Liver (tissue), 9 donors: ENCODE data around the gene SCPEP1. TPM values are rescaled to one million over a fixed set of nuclear protein-coding genes. Genes with fewer than 3 reads are reported as not detected.

Source experiments
- DNase-seq: peaks from one replicate; pipeline ENCODE4 v3.0.0-alpha.2; 2017; ENCODE audit warnings: low spot score
- H3K27ac ChIP-seq, 2 donors: one replicate each; pipeline ENCODE4 v1.7.0; 2013; ENCODE audit warnings: inconsistent platforms in 2 of 2, low read length in 2 of 2, control low read depth in 1 of 2, low read depth in 1 of 2, mild to moderate bottlenecking in 1 of 2
- H3K27me3 ChIP-seq, 4 donors: one replicate each; pipeline versions ENCODE4 v1.6.1 to v1.7.0; 2013; ENCODE audit warnings: low read length in 3 of 4, inconsistent platforms in 1 of 4, mild to moderate bottlenecking in 1 of 4, moderate library complexity in 1 of 4; ENCODE audit not compliant: control insufficient read depth in 4 of 4, insufficient read depth in 4 of 4
- H3K36me3 ChIP-seq, 4 donors: one replicate each; pipeline versions ENCODE4 v1.6.1 to v1.7.0; 2013; ENCODE audit warnings: low read length in 3 of 4, mild to moderate bottlenecking in 3 of 4, low read depth in 1 of 4, moderate library complexity in 1 of 4; ENCODE audit not compliant: control insufficient read depth in 4 of 4, insufficient read depth in 3 of 4
- H3K4me1 ChIP-seq, 4 donors: one replicate each; pipeline versions ENCODE4 v1.6.1 to v1.7.0; 2013; ENCODE audit warnings: low read length in 3 of 4, mild to moderate bottlenecking in 3 of 4, moderate library complexity in 1 of 4; ENCODE audit not compliant: control insufficient read depth in 4 of 4, insufficient read depth in 4 of 4
- H3K4me3 ChIP-seq, 3 donors: one replicate each; pipeline versions ENCODE4 v1.6.1 to v1.7.0; 2013; ENCODE audit warnings: low read length in 3 of 3, control low read depth in 1 of 3, low read depth in 1 of 3, mild to moderate bottlenecking in 1 of 3
- H3K9ac ChIP-seq, 2 donors: one replicate each; pipeline ENCODE4 v1.7.0; 2013; ENCODE audit warnings: low read length in 2 of 2, mild to moderate bottlenecking in 2 of 2, moderate library complexity in 2 of 2, control low read depth in 1 of 2, low read depth in 1 of 2
- H3K9me3 ChIP-seq, 4 donors: one replicate each; pipeline versions ENCODE4 v1.6.1 to v1.7.0; 2013; ENCODE audit warnings: low read length in 3 of 4; ENCODE audit not compliant: control insufficient read depth in 4 of 4
- ATF3 ChIP-seq: IDR thresholded peaks from 2 replicates; pipeline ENCODE4 v1.6.1; 2016; ENCODE audit warnings: antibody characterized with exemption
- CTCF ChIP-seq: fragments of 150-350 bp; IDR thresholded peaks from 2 replicates; pipeline ENCODE4 v1.5.1; 2017; ENCODE audit warnings: improper control_type of control experiment, low read depth, low read length; ENCODE audit not compliant: missing input control
- EGR1 ChIP-seq, 2 donors: IDR thresholded peaks; 2 replicates each; pipeline ENCODE4 v1.6.1; 2016 to 2018; ENCODE audit warnings: antibody characterized with exemption in 2 of 2, low read depth in 2 of 2
- FOXA1 ChIP-seq: IDR thresholded peaks from 2 replicates; pipeline ENCODE4 v1.6.1; 2016; ENCODE audit warnings: antibody characterized with exemption
- FOXA2 ChIP-seq: IDR thresholded peaks from 2 replicates; pipeline ENCODE4 v1.6.1; 2016; ENCODE audit warnings: antibody characterized with exemption
- HNF4G ChIP-seq: IDR thresholded peaks from 2 replicates; pipeline ENCODE4 v1.6.1; 2016; ENCODE audit warnings: antibody characterized with exemption
- JUND ChIP-seq, 2 donors: IDR thresholded peaks; 2 replicates each; pipeline ENCODE4 v1.6.1; 2016; ENCODE audit warnings: antibody characterized with exemption in 2 of 2
- MAX ChIP-seq: IDR thresholded peaks from 2 replicates; pipeline ENCODE4 v1.6.1; 2016; ENCODE audit warnings: antibody characterized with exemption
- NR2F2 ChIP-seq: IDR thresholded peaks from 2 replicates; pipeline ENCODE4 v1.6.1; 2016; ENCODE audit warnings: antibody characterized with exemption
- RAD21 ChIP-seq, 2 donors: IDR thresholded peaks; 2 replicates each; pipeline ENCODE4 v1.6.1; 2016; ENCODE audit warnings: antibody characterized with exemption in 2 of 2, mild to moderate bottlenecking in 2 of 2
- REST ChIP-seq: IDR thresholded peaks from 2 replicates; pipeline ENCODE4 v1.6.1; 2016; ENCODE audit warnings: antibody characterized with exemption, mild to moderate bottlenecking
- RXRA ChIP-seq, 2 donors: IDR thresholded peaks; 2 replicates each; pipeline ENCODE4 v1.6.1; 2017 to 2018; ENCODE audit warnings: antibody characterized with exemption in 2 of 2, mild to moderate bottlenecking in 1 of 2
- TAF1 ChIP-seq: conservative IDR thresholded peaks from 2 replicates; pipeline ENCODE4 v1.6.1; 2016; ENCODE audit warnings: antibody characterized with exemption, mild to moderate bottlenecking
- YY1 ChIP-seq: IDR thresholded peaks from 2 replicates; pipeline ENCODE4 v1.6.1; 2016; ENCODE audit warnings: antibody characterized with exemption, mild to moderate bottlenecking
- WGBS: extraction: QIAGEN DNeasy Blood & Tissue Kit; methylation state at CpG from one replicate; pipeline ENCODE4 v1.1.7; 2013; 5-methylcytosine and 5-hydroxymethylcytosine counted together
- polyA plus RNA-seq, 2 donors: library from polyadenylated mRNA; stranded (reverse) in 1 of 2; unstranded in 1 of 2; fragments of 200-250 nt in 1 of 2; fragments of >200 nt in 1 of 2; fragmentation: Nextera tagmentation in 1 of 2; extraction: Ambion mirVana in 1 of 2; gene quantifications; one replicate each; pipeline versions ENCODE4 v1.2.1 to v1.2.3, GENCODE V29; 2013 to 2015
- total RNA-seq, 2 donors: library from RNA; depleted of rRNA; stranded (reverse); fragments of >200 nt; gene quantifications; one replicate each; pipeline ENCODE4 v1.2.3, GENCODE V29; 2014
- donor health status: healthy.
- donor health status: healthy.
- donor health status: healthy.
- donor health status: healthy.
- donor health status: healthy.

Gene SCPEP1
- total and polyA plus RNA-seq, 4 donors: 15.7 to 29.3 (median 28.2) TPM

GRCh38 chr17:57046749-57047148 lies 68.8 kb downstream of the SCPEP1 start:
- H3K9ac ChIP-seq: no peak overlapping the region
- H3K9me3 ChIP-seq: no peaks in the 10 kb centered on the region
- no peaks in the 10 kb centered on the region for H3K36me3 ChIP-seq
- H3K27me3 ChIP-seq: peaks cover 0 to 2% (median 1%) of the 10 kb centered on the region in 4 donors
- H3K4me1 ChIP-seq: peaks cover 0 to 14% (median 9%) of the 10 kb centered on the region in 4 donors
- WGBS: 85% methylated on average over 18 of the region's 18 CpGs
- no peak overlapping the region for H3K27ac ChIP-seq
- no peak for DNase-seq
- TF ChIP-seq YY1 (no peak), REST (no peak), CTCF (no peak), FOXA1 (no peak), FOXA2 (no peak)
- peak overlapping the region in 2 of 3 donors; percentile 3 to 40 for H3K4me3 ChIP-seq

GRCh38 chr17:57048096-57048495 lies 70.2 kb downstream of the SCPEP1 start:
- TF ChIP-seq RXRA (IDR thresholded peaks at IDR 0.05) (no peak), REST (no peak)
- Histone ChIP-seq H3K27ac (no peak overlapping the region), H3K4me3 (no peak overlapping the region), H3K9me3 (no peaks in the 10 kb centered on the region), H3K36me3 (no peaks in the 10 kb centered on the region), H3K4me1 (peaks cover 0 to 14% (median 9%) of the 10 kb centered on the region in 4 donors), H3K27me3 (peaks cover 0 to 2% (median 1%) of the 10 kb centered on the region in 4 donors), H3K9ac (no peak overlapping the region)
- no peak for DNase-seq
- 99% methylated on average over 2 of the region's 2 CpGs for WGBS

GRCh38 chr17:57050306-57050705 lies 72.4 kb downstream of the SCPEP1 start:
- Histone ChIP-seq H3K4me1 (peaks cover 0 to 23% (median 12%) of the 10 kb centered on the region in 4 donors), H3K27ac (no peak overlapping the region), H3K27me3 (peaks cover 0 to 2% (median 0%) of the 10 kb centered on the region in 4 donors), H3K4me3 (no peak overlapping the region), H3K9me3 (no peaks in the 10 kb centered on the region), H3K36me3 (no peaks in the 10 kb centered on the region), H3K9ac (no peak overlapping the region)
- no peak for DNase-seq
- WGBS: 86% methylated on average over 5 of the region's 5 CpGs
- TF ChIP-seq HNF4G: no peak
- TF ChIP-seq EGR1 (IDR thresholded peaks at IDR 0.05; ENCODE audit: low read depth in 2 of 2): no peak
- no peak for TF ChIP-seq NR2F2
- TF ChIP-seq CTCF: no peak
- no peak for TF ChIP-seq MAX
- TF ChIP-seq RAD21 (IDR thresholded peaks at IDR 0.05): no peak
- no peak for TF ChIP-seq ATF3
- no peak for TF ChIP-seq FOXA1
- TF ChIP-seq FOXA2: no peak
- no peak for TF ChIP-seq TAF1
- TF ChIP-seq JUND (IDR thresholded peaks at IDR 0.05): no peak
